VCaP (cell line): ENCODE measurements around the gene STEAP2.
A peak's percentile ranks its signal among the peaks of the same experiment; 100 is the strongest.

Source experiments
- H3K27ac ChIP-seq: fragments of 450-650 bp; 2 replicates; pipeline ENCODE4 v1.5.1; 2017
- TF ChIP-seq, protein P1 (sequence below): fragments of 450-650 bp; conservative IDR thresholded peaks from 2 replicates; pipeline ENCODE4 v1.5.1; 2017; ENCODE audit warnings: mild to moderate bottlenecking, moderate library complexity

The STEAP2 gene

DNA sequence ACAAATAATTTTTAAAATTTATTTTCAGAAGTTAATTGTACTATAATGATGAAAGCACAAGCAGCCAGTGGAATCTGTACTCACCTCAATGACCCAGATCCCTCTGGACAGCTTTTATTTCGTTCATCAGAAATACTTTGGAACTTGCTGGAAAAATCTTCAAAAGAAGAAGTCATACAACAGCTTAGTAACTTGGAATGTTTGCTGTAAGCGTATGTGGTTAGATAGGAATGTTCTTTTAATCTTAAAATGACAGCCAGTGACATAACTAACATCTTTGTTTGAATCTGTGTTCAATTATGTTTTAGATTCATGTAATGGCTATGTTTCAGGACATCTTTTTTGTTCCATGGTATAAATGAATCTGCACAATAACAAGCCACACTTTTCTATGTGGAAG, 60.2 kb downstream of the STEAP2 start:
- TF ChIP-seq, protein P1, sequence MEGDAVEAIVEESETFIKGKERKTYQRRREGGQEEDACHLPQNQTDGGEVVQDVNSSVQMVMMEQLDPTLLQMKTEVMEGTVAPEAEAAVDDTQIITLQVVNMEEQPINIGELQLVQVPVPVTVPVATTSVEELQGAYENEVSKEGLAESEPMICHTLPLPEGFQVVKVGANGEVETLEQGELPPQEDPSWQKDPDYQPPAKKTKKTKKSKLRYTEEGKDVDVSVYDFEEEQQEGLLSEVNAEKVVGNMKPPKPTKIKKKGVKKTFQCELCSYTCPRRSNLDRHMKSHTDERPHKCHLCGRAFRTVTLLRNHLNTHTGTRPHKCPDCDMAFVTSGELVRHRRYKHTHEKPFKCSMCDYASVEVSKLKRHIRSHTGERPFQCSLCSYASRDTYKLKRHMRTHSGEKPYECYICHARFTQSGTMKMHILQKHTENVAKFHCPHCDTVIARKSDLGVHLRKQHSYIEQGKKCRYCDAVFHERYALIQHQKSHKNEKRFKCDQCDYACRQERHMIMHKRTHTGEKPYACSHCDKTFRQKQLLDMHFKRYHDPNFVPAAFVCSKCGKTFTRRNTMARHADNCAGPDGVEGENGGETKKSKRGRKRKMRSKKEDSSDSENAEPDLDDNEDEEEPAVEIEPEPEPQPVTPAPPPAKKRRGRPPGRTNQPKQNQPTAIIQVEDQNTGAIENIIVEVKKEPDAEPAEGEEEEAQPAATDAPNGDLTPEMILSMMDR, result no peak
- no peak overlapping the region for H3K27ac ChIP-seq

DNA sequence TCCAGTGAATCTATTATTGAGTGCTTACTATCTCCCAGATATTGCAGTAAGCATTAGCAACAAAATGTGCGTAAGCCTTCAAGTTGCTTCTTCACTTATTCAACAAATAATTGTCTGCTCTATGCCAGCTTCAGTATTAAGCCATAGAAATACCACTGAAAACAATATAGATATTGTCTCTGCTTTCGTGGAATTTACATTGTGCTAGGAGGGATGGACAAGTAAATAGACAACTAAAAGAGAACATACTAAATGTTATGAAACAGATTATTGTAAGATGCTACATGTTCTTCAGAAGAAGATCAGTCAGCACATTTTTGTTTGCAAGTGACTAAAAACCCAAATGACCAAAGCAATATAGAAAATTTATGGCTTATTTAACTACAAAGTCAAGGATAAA, 60.7 kb downstream of the STEAP2 start:
- TF ChIP-seq, protein P1, result no peak
- H3K27ac ChIP-seq, result no peak overlapping the region

DNA sequence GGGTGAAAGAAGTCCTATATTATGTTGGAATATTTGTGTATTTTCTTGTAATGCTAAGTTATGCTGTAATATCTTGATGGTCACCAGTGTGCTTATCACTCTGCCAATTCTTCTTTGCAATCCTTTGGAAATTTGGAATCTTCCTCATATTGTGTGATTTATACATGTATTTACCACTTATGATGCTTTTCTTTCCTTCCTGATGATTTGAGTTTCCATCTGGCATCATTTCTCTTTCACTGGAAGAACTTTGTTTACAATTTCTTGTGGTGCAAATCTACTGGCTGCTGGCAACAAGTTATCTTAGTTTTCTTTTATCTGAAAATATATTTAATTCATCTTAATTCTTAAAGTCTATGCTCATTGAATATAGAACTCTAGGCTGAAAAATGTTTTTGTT, 62.6 kb downstream of the STEAP2 start:
- TF ChIP-seq, protein P1, result no peak
- no peak overlapping the region for H3K27ac ChIP-seq

DNA sequence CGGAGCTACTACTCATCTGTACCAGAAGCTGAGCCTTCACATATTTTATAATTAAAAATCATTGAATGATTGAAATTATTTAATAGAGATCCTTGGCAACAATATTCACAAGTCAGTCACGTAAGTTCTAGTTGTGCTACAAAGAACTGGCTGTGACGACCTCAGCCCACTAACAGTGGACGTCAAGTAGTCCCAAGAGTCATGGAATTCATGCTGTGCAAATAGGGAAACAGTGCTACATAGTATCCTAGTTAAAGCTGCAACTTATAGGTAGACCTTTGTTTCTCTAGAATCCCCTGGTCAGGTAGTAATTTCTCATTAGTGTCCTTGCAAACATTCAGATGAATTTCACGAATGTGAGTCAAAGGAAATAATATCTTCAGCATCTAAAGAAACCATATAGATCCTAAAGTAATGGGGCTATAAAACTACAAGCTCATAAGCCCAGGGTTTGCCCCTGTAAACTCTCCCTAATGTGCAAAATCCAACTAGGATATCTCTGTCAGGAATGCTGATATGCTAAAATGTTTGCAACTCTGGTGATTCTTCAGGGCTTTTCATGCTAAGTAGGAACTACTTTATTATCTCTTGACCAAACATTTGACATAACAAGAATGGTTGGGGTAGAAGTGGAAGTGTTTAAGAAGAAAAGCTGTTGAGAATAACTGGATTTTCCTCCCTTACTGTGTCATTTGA, 64.6 kb downstream of the STEAP2 start:
- peak overlapping the region; percentile 45 for H3K27ac ChIP-seq

More for the DNA sequence above, 64.6 kb downstream of the STEAP2 start:
- TF ChIP-seq, protein P1, result no peak
